Esophagus squamous epithelium (tissue), 5 donors: ENCODE results near the gene EPC2. TPM values are rescaled to one million over a fixed set of nuclear protein-coding genes. Genes with fewer than 3 reads are reported as not detected.

Experiments
- DNase-seq: peaks from one replicate; lab custom pipeline; 2025; lab: John Stamatoyannopoulos, UW
- H3K27ac ChIP-seq, 4 donors: fragments of 200-600 bp; sonication (generic); one replicate each; pipeline ENCODE4 v1.5.1; 2016 to 2019; ENCODE audit warnings: mild to moderate bottlenecking in 1 of 4
- H3K27me3 ChIP-seq, 4 donors: fragments of 200-600 bp; sonication (generic); 1 replicate in 3 of 4; 2 replicates in 1 of 4; pipeline versions ENCODE4 v1.5.1 to v1.6.0; 2017 to 2021; ENCODE audit warnings: antibody characterized with exemption in 1 of 4
- H3K36me3 ChIP-seq, 3 donors: fragments of 200-600 bp; sonication (generic); one replicate each; pipeline ENCODE4 v1.5.1; 2016 to 2019
- H3K4me1 ChIP-seq, 3 donors: fragments of 200-600 bp; sonication (generic); one replicate each; pipeline ENCODE4 v1.5.1; 2017 to 2019
- H3K4me3 ChIP-seq, 4 donors: fragments of 200-600 bp; sonication (generic); 1 replicate in 3 of 4; 2 replicates in 1 of 4; pipeline ENCODE4 v1.5.1; 2016 to 2019; ENCODE audit warnings: mild to moderate bottlenecking in 2 of 4, moderate library complexity in 1 of 4
- H3K9me3 ChIP-seq, 3 donors: fragments of 200-600 bp; sonication (generic); one replicate each; pipeline ENCODE4 v1.5.1; 2016 to 2019
- POLR2A ChIP-seq, 4 donors: fragments of 450-650 bp; IDR thresholded peaks; one replicate each; pipeline ENCODE4 v1.6.1; 2017; ENCODE audit warnings: antibody characterized with exemption in 4 of 4, mild to moderate bottlenecking in 4 of 4, moderate library complexity in 3 of 4
- WGBS, 2 donors: methylation state at CpG; one replicate each; pipeline ENCODE4 v1.1.5; 2018; 5-methylcytosine and 5-hydroxymethylcytosine counted together
- intact Hi-C: fragments of 100-400 bp; cut with DNase I; formaldehyde crosslinking; loops from one replicate; pipeline ENCODE4 v1.15.0; 2022
- total RNA-seq, 4 donors: library from RNA; depleted of rRNA; stranded (reverse); fragments of >200 nt; gene quantifications; one replicate each; pipeline ENCODE4 v1.1.0, GENCODE V29; 2016
- TF ChIP-seq, protein P1 (sequence below), 6 experiments: fragments of 450-650 bp in 4 of 6; fragments of 200-600 bp in 2 of 6; sonication (generic) in 2 of 6; IDR thresholded peaks; one replicate each; pipeline ENCODE4 v1.5.1; 2016 to 2019; ENCODE audit warnings: antibody characterized with exemption in 6 of 6, mild to moderate bottlenecking in 4 of 6, moderate library complexity in 4 of 6
- donor health status: DM: yes; HTN: yes; CAD: no.

The EPC2 gene
- total RNA-seq, 4 donors from 2014 or later, result 10.6 to 29.2 (median 15.4) TPM

GRCh38 chr2:148701877-148702276, 57.3 kb downstream of the EPC2 start:
- Histone ChIP-seq H3K4me3 (no peak overlapping the region), H3K4me1 (no peaks in the 10 kb centered on the region), H3K36me3 (peaks cover 0 to 36% (median 0%) of the 10 kb centered on the region in 3 donors), H3K9me3 (peaks cover 0 to 17% (median 6%) of the 10 kb centered on the region in 3 donors), H3K27me3 (no peaks in the 10 kb centered on the region), H3K27ac (no peak overlapping the region)
- DNase-seq, result no peak
- TF ChIP-seq POLR2A (IDR thresholded peaks at IDR 0.05), result no peak
- TF ChIP-seq, protein P1, sequence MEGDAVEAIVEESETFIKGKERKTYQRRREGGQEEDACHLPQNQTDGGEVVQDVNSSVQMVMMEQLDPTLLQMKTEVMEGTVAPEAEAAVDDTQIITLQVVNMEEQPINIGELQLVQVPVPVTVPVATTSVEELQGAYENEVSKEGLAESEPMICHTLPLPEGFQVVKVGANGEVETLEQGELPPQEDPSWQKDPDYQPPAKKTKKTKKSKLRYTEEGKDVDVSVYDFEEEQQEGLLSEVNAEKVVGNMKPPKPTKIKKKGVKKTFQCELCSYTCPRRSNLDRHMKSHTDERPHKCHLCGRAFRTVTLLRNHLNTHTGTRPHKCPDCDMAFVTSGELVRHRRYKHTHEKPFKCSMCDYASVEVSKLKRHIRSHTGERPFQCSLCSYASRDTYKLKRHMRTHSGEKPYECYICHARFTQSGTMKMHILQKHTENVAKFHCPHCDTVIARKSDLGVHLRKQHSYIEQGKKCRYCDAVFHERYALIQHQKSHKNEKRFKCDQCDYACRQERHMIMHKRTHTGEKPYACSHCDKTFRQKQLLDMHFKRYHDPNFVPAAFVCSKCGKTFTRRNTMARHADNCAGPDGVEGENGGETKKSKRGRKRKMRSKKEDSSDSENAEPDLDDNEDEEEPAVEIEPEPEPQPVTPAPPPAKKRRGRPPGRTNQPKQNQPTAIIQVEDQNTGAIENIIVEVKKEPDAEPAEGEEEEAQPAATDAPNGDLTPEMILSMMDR (IDR thresholded peaks at IDR 0.05), result no peak
- intact Hi-C loops, result no loop called here

GRCh38 chr2:148702475-148702874, 57.9 kb downstream of the EPC2 start:
- H3K4me1 ChIP-seq, result no peaks in the 10 kb centered on the region
- no peaks in the 10 kb centered on the region for H3K27me3 ChIP-seq
- no peak overlapping the region for H3K4me3 ChIP-seq
- no peak for DNase-seq
- peaks cover 0 to 35% (median 0%) of the 10 kb centered on the region in 3 donors for H3K36me3 ChIP-seq
- 100% methylated on average over 1 of the region's 1 CpG for WGBS, 2 donors
- H3K9me3 ChIP-seq, result peaks cover 0 to 17% (median 6%) of the 10 kb centered on the region in 3 donors
- intact Hi-C loops, result no loop called here
- TF ChIP-seq POLR2A (IDR thresholded peaks at IDR 0.05), result no peak
- TF ChIP-seq, protein P1 (IDR thresholded peaks at IDR 0.05), result no peak
- no peak overlapping the region for H3K27ac ChIP-seq

DNA sequence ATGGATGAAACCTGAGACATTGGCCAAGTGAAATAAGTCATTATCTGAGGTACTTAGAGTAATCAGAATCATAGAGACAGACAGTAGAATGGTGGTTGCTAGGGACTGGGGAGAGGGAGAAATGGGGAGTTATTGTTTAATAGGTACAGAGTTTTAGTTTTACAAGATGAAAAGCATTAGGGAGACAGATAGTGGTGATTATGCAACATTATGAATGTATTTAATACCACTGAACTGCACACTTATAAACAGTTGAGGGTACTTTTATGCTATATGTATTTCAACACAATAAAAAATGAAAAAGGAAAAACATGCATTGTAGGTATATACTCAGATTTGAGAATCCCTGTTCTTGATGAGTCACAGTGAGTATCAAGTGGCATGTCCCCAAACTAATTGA, 59.7 kb downstream of the EPC2 start:
- intact Hi-C loops, result no loop called here
- Histone ChIP-seq H3K9me3 (peaks cover 0 to 17% (median 6%) of the 10 kb centered on the region in 3 donors), H3K27me3 (no peaks in the 10 kb centered on the region), H3K4me1 (no peaks in the 10 kb centered on the region), H3K27ac (no peak overlapping the region), H3K36me3 (peaks cover 0 to 35% (median 0%) of the 10 kb centered on the region in 3 donors), H3K4me3 (no peak overlapping the region)
- TF ChIP-seq, protein P1 (IDR thresholded peaks at IDR 0.05), result no peak
- DNase-seq, result no peak

- Histone ChIP-seq H3K9me3 (no peaks in the 10 kb centered on the region), H3K4me3 (no peak overlapping the region), H3K27me3 (no peaks in the 10 kb centered on the region), H3K27ac (no peak overlapping the region), H3K4me1 (peaks cover 0 to 31% (median 0%) of the 10 kb centered on the region in 3 donors), H3K36me3 (peaks cover 0 to 14% (median 0%) of the 10 kb centered on the region in 3 donors)
- DNase-seq, result no peak
- TF ChIP-seq, protein P1 (IDR thresholded peaks at IDR 0.05), result no peak
- no peak for TF ChIP-seq POLR2A (IDR thresholded peaks at IDR 0.05)
- intact Hi-C loops, result no loop called here
- 66 to 72% methylated on average over 2 of the region's 2 CpGs for WGBS, 2 donors
These were observed 71.9 kb downstream of the EPC2 start for GRCh38 chr2:148716378-148716920.

- no peaks in the 10 kb centered on the region for H3K9me3 ChIP-seq
- H3K4me1 ChIP-seq, result peaks cover 0 to 32% (median 0%) of the 10 kb centered on the region in 3 donors
- intact Hi-C loops, result no loop called here
- DNase-seq, result no peak
- H3K36me3 ChIP-seq, result peaks cover 0 to 14% (median 0%) of the 10 kb centered on the region in 3 donors
- H3K27me3 ChIP-seq, result no peaks in the 10 kb centered on the region
- 79 to 88% methylated on average over 3 of the region's 3 CpGs for WGBS, 2 donors
- no peak overlapping the region for H3K27ac ChIP-seq
- no peak for TF ChIP-seq POLR2A (IDR thresholded peaks at IDR 0.05)
- TF ChIP-seq, protein P1 (IDR thresholded peaks at IDR 0.05), result no peak
- no peak overlapping the region for H3K4me3 ChIP-seq
These were observed 73.5 kb downstream of the EPC2 start for GRCh38 chr2:148718039-148718438.
